Vagina (tissue), 2 donors: ENCODE data around the gene HINT3. TPM values are rescaled to one million over a fixed set of nuclear protein-coding genes. Genes with fewer than 3 reads are reported as not detected.

Source experiments
- DNase-seq, 2 donors: peaks; one replicate each; pipeline ENCODE4 v3.0.0-alpha.2; 2017; ENCODE audit errors: extremely low spot score in 2 of 2
- H3K27ac ChIP-seq: fragments of 200-600 bp; sonication (generic); one replicate; pipeline ENCODE4 v1.5.1; 2019
- H3K27me3 ChIP-seq: fragments of 200-600 bp; sonication (generic); one replicate; pipeline ENCODE4 v1.5.1; 2019
- H3K36me3 ChIP-seq, 2 donors: fragments of 200-600 bp; sonication (generic); one replicate each; pipeline ENCODE4 v1.5.1; 2017 to 2019
- H3K4me1 ChIP-seq: fragments of 200-600 bp; sonication (generic); one replicate; pipeline ENCODE4 v1.5.1; 2019
- H3K4me3 ChIP-seq, 2 donors: fragments of 200-600 bp; sonication (generic); 1 replicate in 1 of 2; 2 replicates in 1 of 2; pipeline ENCODE4 v1.5.1; 2016 to 2019
- H3K9me3 ChIP-seq: fragments of 200-600 bp; sonication (generic); one replicate; pipeline ENCODE4 v1.5.1; 2019
- POLR2A ChIP-seq, 2 donors: fragments of 450-650 bp; IDR thresholded peaks; one replicate each; pipeline ENCODE4 v1.6.1; 2017; ENCODE audit warnings: antibody characterized with exemption in 2 of 2, mild to moderate bottlenecking in 2 of 2, moderate library complexity in 2 of 2
- POLR2AphosphoS5 ChIP-seq, 2 donors: sonication (generic); formaldehyde crosslinking; IDR thresholded peaks; one replicate each; pipeline ENCODE4 v1.9.0; 2017; ENCODE audit warnings: antibody characterized with exemption in 2 of 2, mild to moderate bottlenecking in 2 of 2, low read depth in 1 of 2; ENCODE audit not compliant: insufficient read depth in 1 of 2
- intact Hi-C: fragments of 100-400 bp; cut with DNase I; formaldehyde crosslinking; loops from one replicate; pipeline ENCODE4 v1.15.1; 2023
- total RNA-seq: library from RNA; depleted of rRNA; stranded (reverse); fragments of >200 nt; gene quantifications from one replicate; pipeline ENCODE4 v1.2.3, GENCODE V29; 2016
- TF ChIP-seq, protein P1 (sequence below), 3 experiments: fragments of 450-650 bp in 2 of 3; fragments of 200-600 bp in 1 of 3; sonication (generic) in 1 of 3; IDR thresholded peaks; one replicate each; pipeline ENCODE4 v1.5.1; 2017 to 2019; ENCODE audit warnings: antibody characterized with exemption in 3 of 3, mild to moderate bottlenecking in 2 of 3, moderate library complexity in 2 of 3

Gene HINT3
- total RNA-seq, 1 donor from 2014 or later = 18.4 TPM

GRCh38 chr6:125954735-125955339, 1.7 kb upstream of the HINT3 start:
- no peak overlapping the region for H3K27ac ChIP-seq
- DNase-seq = no peak
- no peaks in the 10 kb centered on the region for H3K36me3 ChIP-seq
- peaks cover 32% of the 10 kb centered on the region for H3K4me1 ChIP-seq
- H3K9me3 ChIP-seq = no peaks in the 10 kb centered on the region
- TF ChIP-seq POLR2AphosphoS5 (IDR thresholded peaks at IDR 0.05; ENCODE audit: insufficient read depth in 1 of 2, low read depth in 1 of 2) = no peak
- TF ChIP-seq, protein P1, sequence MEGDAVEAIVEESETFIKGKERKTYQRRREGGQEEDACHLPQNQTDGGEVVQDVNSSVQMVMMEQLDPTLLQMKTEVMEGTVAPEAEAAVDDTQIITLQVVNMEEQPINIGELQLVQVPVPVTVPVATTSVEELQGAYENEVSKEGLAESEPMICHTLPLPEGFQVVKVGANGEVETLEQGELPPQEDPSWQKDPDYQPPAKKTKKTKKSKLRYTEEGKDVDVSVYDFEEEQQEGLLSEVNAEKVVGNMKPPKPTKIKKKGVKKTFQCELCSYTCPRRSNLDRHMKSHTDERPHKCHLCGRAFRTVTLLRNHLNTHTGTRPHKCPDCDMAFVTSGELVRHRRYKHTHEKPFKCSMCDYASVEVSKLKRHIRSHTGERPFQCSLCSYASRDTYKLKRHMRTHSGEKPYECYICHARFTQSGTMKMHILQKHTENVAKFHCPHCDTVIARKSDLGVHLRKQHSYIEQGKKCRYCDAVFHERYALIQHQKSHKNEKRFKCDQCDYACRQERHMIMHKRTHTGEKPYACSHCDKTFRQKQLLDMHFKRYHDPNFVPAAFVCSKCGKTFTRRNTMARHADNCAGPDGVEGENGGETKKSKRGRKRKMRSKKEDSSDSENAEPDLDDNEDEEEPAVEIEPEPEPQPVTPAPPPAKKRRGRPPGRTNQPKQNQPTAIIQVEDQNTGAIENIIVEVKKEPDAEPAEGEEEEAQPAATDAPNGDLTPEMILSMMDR (IDR thresholded peaks at IDR 0.05) = no peak
- no peak for TF ChIP-seq POLR2A (IDR thresholded peaks at IDR 0.05)
- intact Hi-C loops = loop anchor here (5.0 kb wide), 1 partner anchor 173 kb away; no protein-coding TSS in a partner anchor
- H3K4me3 ChIP-seq = no peak overlapping the region
- H3K27me3 ChIP-seq = no peaks in the 10 kb centered on the region

GRCh38 chr6:125955973-125956372, 597 bp upstream of the HINT3 start:
- H3K4me3 ChIP-seq = peak overlapping the region; percentile 78 to 88
- intact Hi-C loops = loop anchor here (5.0 kb wide), 1 partner anchor 174 kb away; no protein-coding TSS in a partner anchor
- peaks cover 37% of the 10 kb centered on the region for H3K4me1 ChIP-seq
- TF ChIP-seq, protein P1 (IDR thresholded peaks at IDR 0.05) = no peak
- no peak for TF ChIP-seq POLR2AphosphoS5 (IDR thresholded peaks at IDR 0.05; ENCODE audit: insufficient read depth in 1 of 2, low read depth in 1 of 2)
- no peak for TF ChIP-seq POLR2A (IDR thresholded peaks at IDR 0.05)
- peak overlapping the region; percentile 96 for H3K27ac ChIP-seq
- DNase-seq = no peak
- H3K36me3 ChIP-seq = no peaks in the 10 kb centered on the region
- no peaks in the 10 kb centered on the region for H3K9me3 ChIP-seq
- no peaks in the 10 kb centered on the region for H3K27me3 ChIP-seq

- Histone ChIP-seq H3K4me3 (peak overlapping the region; percentile 78 to 88), H3K4me1 (peaks cover 37% of the 10 kb centered on the region), H3K27ac (peak overlapping the region; percentile 96), H3K27me3 (no peaks in the 10 kb centered on the region), H3K9me3 (no peaks in the 10 kb centered on the region), H3K36me3 (no peaks in the 10 kb centered on the region)
- intact Hi-C loops = loop anchor here (5.0 kb wide), 1 partner anchor 175 kb away; no protein-coding TSS in a partner anchor
- DNase-seq = no peak
- TF ChIP-seq POLR2AphosphoS5 (IDR thresholded peaks at IDR 0.05; ENCODE audit: insufficient read depth in 1 of 2, low read depth in 1 of 2) (no peak), POLR2A (IDR thresholded peaks at IDR 0.05) (no peak)
- TF ChIP-seq, protein P1 (IDR thresholded peaks at IDR 0.05) = no peak
Observed at GRCh38 chr6:125957391-125957693, 772 bp downstream of the HINT3 start.

DNA sequence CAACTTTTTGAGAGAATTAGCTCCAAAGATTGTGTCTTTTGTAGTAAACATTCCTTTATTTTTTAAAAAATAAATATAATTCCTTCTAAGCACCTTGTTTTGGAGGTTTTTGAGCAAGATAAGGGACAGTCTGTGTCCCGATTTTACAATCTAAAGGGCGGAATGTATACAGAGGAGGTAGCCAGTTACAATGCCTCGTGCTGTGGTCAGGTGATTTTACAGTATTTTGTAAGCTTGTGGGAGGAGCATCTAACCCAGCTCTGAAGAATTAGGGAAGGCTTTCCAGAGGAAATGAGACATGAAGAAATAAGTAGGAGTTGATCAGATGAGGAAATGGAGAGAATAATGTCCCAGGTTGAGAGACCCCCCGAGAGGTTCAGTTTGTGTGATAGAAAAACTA, 1.3 kb downstream of the HINT3 start:
- intact Hi-C loops = loop anchor here (5.0 kb wide), 1 partner anchor 176 kb away; no protein-coding TSS in a partner anchor
- no peak for DNase-seq
- Histone ChIP-seq H3K4me1 (peaks cover 37% of the 10 kb centered on the region), H3K27me3 (no peaks in the 10 kb centered on the region), H3K36me3 (no peaks in the 10 kb centered on the region), H3K27ac (peak overlapping the region; percentile 96), H3K4me3 (peak overlapping the region; percentile 78 to 88), H3K9me3 (no peaks in the 10 kb centered on the region)
- peak in 1 of 2 donors; percentile 85 for TF ChIP-seq POLR2AphosphoS5 (IDR thresholded peaks at IDR 0.05; ENCODE audit: insufficient read depth in 1 of 2, low read depth in 1 of 2)
- TF ChIP-seq, protein P1 (IDR thresholded peaks at IDR 0.05) = no peak

- H3K9me3 ChIP-seq = no peaks in the 10 kb centered on the region
- H3K27ac ChIP-seq = no peak overlapping the region
- TF ChIP-seq, protein P1 (IDR thresholded peaks at IDR 0.05) = no peak
- TF ChIP-seq POLR2AphosphoS5 (IDR thresholded peaks at IDR 0.05; ENCODE audit: insufficient read depth in 1 of 2, low read depth in 1 of 2) (no peak), POLR2A (IDR thresholded peaks at IDR 0.05) (no peak)
- H3K4me1 ChIP-seq = peaks cover 37% of the 10 kb centered on the region
- intact Hi-C loops = loop anchor here (5.0 kb wide), 1 partner anchor 177 kb away; no protein-coding TSS in a partner anchor
- no peak overlapping the region for H3K4me3 ChIP-seq
- no peaks in the 10 kb centered on the region for H3K27me3 ChIP-seq
- no peak for DNase-seq
- no peaks in the 10 kb centered on the region for H3K36me3 ChIP-seq
Observed at GRCh38 chr6:125959041-125959440, 2.5 kb downstream of the HINT3 start.
